ENCODE measurements around the gene RPIA.

- TF ChIP-seq POLR2AphosphoS5 (IDR thresholded peaks at IDR 0.05; ENCODE audit: low read depth, low read length) (no peak), CTCF (IDR thresholded peaks at IDR 0.05) (no peak), REST (IDR thresholded peaks at IDR 0.05; ENCODE audit: insufficient read depth in 1 of 2, low read depth in 2 of 2, low read length in 1 of 2) (no peak)
Measured at GRCh38 chr2:88692187-88692586, 714 bp downstream of the RPIA start.

All from Panc1 (cell line).